Mesenchymal stem cell (in vitro differentiated cells and primary cell): ENCODE results near the gene OSBPL2. TPM values are rescaled to one million over a fixed set of nuclear protein-coding genes. Genes with fewer than 3 reads are reported as not detected.

ENCODE experiments used
- DNase-seq: peaks from one replicate; pipeline ENCODE4 v3.0.0-alpha.2; 2013
- H2AFZ ChIP-seq: one replicate; pipeline ENCODE4 v1.6.1; 2013; ENCODE audit warnings: low read depth, mild to moderate bottlenecking, control low read depth, inconsistent platforms, low read length, moderate library complexity
- H2AK5ac ChIP-seq: 2 replicates; pipeline ENCODE4 v1.6.1; 2013; ENCODE audit warnings: low read length, moderate library complexity, mild to moderate bottlenecking, inconsistent platforms; ENCODE audit not compliant: severe bottlenecking
- H2BK120ac ChIP-seq: one replicate; pipeline ENCODE4 v1.6.1; 2013; ENCODE audit warnings: low read depth, mild to moderate bottlenecking, inconsistent platforms, low read length, moderate library complexity
- H2BK12ac ChIP-seq, 2 experiments: one replicate each; pipeline ENCODE4 v1.6.1; 2013; ENCODE audit warnings: inconsistent platforms in 2 of 2, low read length in 2 of 2, mild to moderate bottlenecking in 2 of 2, moderate library complexity in 2 of 2, control low read depth in 1 of 2
- H2BK15ac ChIP-seq: one replicate; pipeline ENCODE4 v1.6.1; 2013; ENCODE audit warnings: mild to moderate bottlenecking, low read depth, inconsistent platforms; ENCODE audit not compliant: poor library complexity, severe bottlenecking
- H2BK5ac ChIP-seq: 2 replicates; pipeline ENCODE4 v1.6.1; 2013; ENCODE audit warnings: low read depth, mild to moderate bottlenecking, low read length, control low read depth, inconsistent platforms; ENCODE audit not compliant: poor library complexity, severe bottlenecking
- H3K14ac ChIP-seq, 2 experiments: one replicate each; pipeline ENCODE4 v1.6.1; 2013; ENCODE audit warnings: inconsistent platforms in 2 of 2, low read length in 2 of 2, control low read depth in 1 of 2, mild to moderate bottlenecking in 1 of 2, moderate library complexity in 1 of 2
- H3K18ac ChIP-seq, 2 experiments: one replicate each; pipeline ENCODE4 v1.6.1; 2013; ENCODE audit warnings: inconsistent platforms in 2 of 2, low read length in 2 of 2, control low read depth in 1 of 2, low read depth in 1 of 2, mild to moderate bottlenecking in 1 of 2
- H3K23ac ChIP-seq, 2 experiments: one replicate each; pipeline ENCODE4 v1.6.1; 2013; ENCODE audit warnings: inconsistent platforms in 2 of 2, low read length in 2 of 2, mild to moderate bottlenecking in 2 of 2, moderate library complexity in 2 of 2, control low read depth in 1 of 2
- H3K27ac ChIP-seq: 2 replicates; pipeline ENCODE4 v1.5.1; 2013; ENCODE audit warnings: mild to moderate bottlenecking, moderate library complexity, low read length, control low read depth, inconsistent platforms; ENCODE audit not compliant: poor library complexity, severe bottlenecking
- H3K27me3 ChIP-seq, 2 experiments: 2 replicates each; pipeline versions ENCODE4 v1.6.1 to v1.7.0; 2013; ENCODE audit warnings: low read length in 2 of 2, mild to moderate bottlenecking in 2 of 2, moderate library complexity in 2 of 2, control low read depth in 1 of 2, inconsistent platforms in 1 of 2; ENCODE audit not compliant: control insufficient read depth in 1 of 2, insufficient read depth in 1 of 2
- H3K36me3 ChIP-seq, 2 experiments: 2 replicates each; pipeline versions ENCODE4 v1.6.1 to v1.7.0; 2013; ENCODE audit warnings: low read length in 2 of 2, control low read depth in 1 of 2, inconsistent platforms in 1 of 2, low read depth in 1 of 2, mild to moderate bottlenecking in 1 of 2; ENCODE audit not compliant: insufficient read depth in 2 of 2, control insufficient read depth in 1 of 2
- H3K4ac ChIP-seq, 2 experiments: one replicate each; pipeline ENCODE4 v1.6.1; 2013; ENCODE audit warnings: inconsistent platforms in 2 of 2, low read length in 2 of 2, mild to moderate bottlenecking in 2 of 2, moderate library complexity in 2 of 2, control low read depth in 1 of 2, low read depth in 1 of 2
- H3K4me1 ChIP-seq: 2 replicates; pipeline ENCODE4 v1.6.1; 2013; ENCODE audit warnings: low read depth, low read length, control low read depth; ENCODE audit not compliant: control insufficient read depth, insufficient read depth
- H3K4me2 ChIP-seq: 2 replicates; pipeline ENCODE4 v1.6.1; 2013; ENCODE audit warnings: low read length, mild to moderate bottlenecking, inconsistent platforms; ENCODE audit not compliant: poor library complexity, severe bottlenecking
- H3K4me3 ChIP-seq, 2 experiments: 2 replicates each; pipeline versions ENCODE4 v1.5.1 to v1.7.0; 2013; ENCODE audit warnings: low read length in 2 of 2, mild to moderate bottlenecking in 2 of 2, control low read depth in 1 of 2, low read depth in 1 of 2; ENCODE audit not compliant: insufficient read depth in 1 of 2
- H3K79me1 ChIP-seq: replicated peaks from 2 replicates; pipeline ENCODE4 v1.6.1; 2013; ENCODE audit warnings: mild to moderate bottlenecking, control low read depth, low read length, inconsistent platforms; ENCODE audit not compliant: poor library complexity, severe bottlenecking
- H3K9ac ChIP-seq: 2 replicates; pipeline ENCODE4 v1.7.0; 2013; ENCODE audit warnings: mild to moderate bottlenecking, low read length, moderate library complexity
- H3K9me3 ChIP-seq: 2 replicates; pipeline ENCODE4 v1.7.0; 2013; ENCODE audit warnings: mild to moderate bottlenecking, low read length; ENCODE audit not compliant: control insufficient read depth
- H4K8ac ChIP-seq: one replicate; pipeline ENCODE4 v1.6.1; 2013; ENCODE audit warnings: inconsistent platforms, mild to moderate bottlenecking, low read length, moderate library complexity
- H4K91ac ChIP-seq: one replicate; pipeline ENCODE4 v1.6.1; 2013; ENCODE audit warnings: mild to moderate bottlenecking, low read length, inconsistent platforms
- WGBS: methylation state at CpG from one replicate; pipeline ENCODE4 v1.1.7; 2013; ENCODE audit warnings: mixed read lengths; 5-methylcytosine and 5-hydroxymethylcytosine counted together
- polyA plus RNA-seq, 2 experiments: library from polyadenylated mRNA; stranded (reverse); fragments of 200-250 nt; gene quantifications; one replicate each; pipeline ENCODE4 v1.2.3, GENCODE V29; 2013

The OSBPL2 gene
- 22.3 TPM for polyA plus RNA-seq (2013, experiment 1 of 2)
- polyA plus RNA-seq (2013, experiment 2 of 2), result 22.7 TPM

DNA sequence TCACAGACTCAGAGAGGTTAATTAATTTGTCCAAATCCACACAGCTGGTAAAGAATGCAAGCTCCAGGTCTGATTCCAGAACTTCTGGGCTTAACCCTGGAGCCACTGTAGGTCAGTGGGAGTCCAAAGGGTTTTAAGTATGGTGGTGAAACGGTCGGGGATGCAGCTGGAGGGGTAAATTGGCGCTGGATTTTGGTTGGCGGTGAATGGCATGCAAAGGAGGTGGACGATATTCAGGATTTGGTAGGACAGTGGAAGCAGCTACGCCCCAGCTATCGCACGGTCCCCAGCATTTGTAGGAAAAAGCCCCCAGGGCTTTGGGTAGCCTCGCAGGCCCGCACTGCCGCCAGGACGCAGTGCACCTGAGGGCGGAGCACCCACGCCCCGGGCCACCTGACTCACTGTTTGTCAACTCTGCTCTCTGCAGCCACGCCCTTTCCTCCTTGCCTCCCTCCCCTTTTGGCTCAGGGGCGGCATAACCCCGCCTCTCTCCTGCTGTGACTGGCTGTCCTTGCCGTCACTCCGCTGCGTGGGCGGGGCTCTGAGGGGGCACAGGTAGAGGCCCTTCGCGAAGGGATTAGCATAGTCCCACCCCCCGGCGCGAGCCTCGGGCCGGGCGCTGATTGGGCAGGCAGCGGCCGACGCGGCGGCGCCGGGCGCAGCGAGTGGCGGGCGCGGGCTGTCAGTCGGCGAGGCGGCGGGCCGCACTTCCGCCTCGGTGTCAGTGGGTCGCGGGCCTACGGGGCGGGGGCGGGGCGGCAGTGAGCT lies at the start of gene OSBPL2:
Gene OSBPL2 (plus strand): TSS at position 721 of the 768 bp plus-strand sequence. CDS start 17,664 bp downstream, outside the sequence.
- H3K79me1 ChIP-seq, result peaks cover 11% of the 10 kb centered on the region
- peak within 1 kb of the TSS; percentile 97 for H3K4me2 ChIP-seq
- H3K14ac ChIP-seq, result peak within 1 kb of the TSS in 1 of 2 experiments; percentile 85
- H3K27ac ChIP-seq, result peak within 1 kb of the TSS; percentile 16
- H4K8ac ChIP-seq, result peak within 1 kb of the TSS; percentile 80
- H2BK15ac ChIP-seq, result peak within 1 kb of the TSS; percentile 71
- WGBS, result 5% methylated on average over 27 of the region's 55 CpGs
- peak within 1 kb of the TSS in 1 of 2 experiments; percentile 34 for H3K23ac ChIP-seq
- H3K18ac ChIP-seq, result peak within 1 kb of the TSS; percentile 64 to 91
- peak within 1 kb of the TSS; percentile 65 for H2BK120ac ChIP-seq
- H3K4me1 ChIP-seq, result peaks cover 14% of the 10 kb centered on the region
- H3K4ac ChIP-seq, result peak within 1 kb of the TSS in 1 of 2 experiments; percentile 68
- H3K9ac ChIP-seq, result peak within 1 kb of the TSS; percentile 88
- H2BK12ac ChIP-seq, result peak within 1 kb of the TSS in 1 of 2 experiments; percentile 35
- H4K91ac ChIP-seq, result no peak within 1 kb of the TSS
- H2BK5ac ChIP-seq, result no peak within 1 kb of the TSS
- H3K36me3 ChIP-seq, result peaks cover 12 to 21% of the 10 kb centered on the region in 2 experiments
- peak; percentile 97 for DNase-seq
- peaks cover 7% of the 10 kb centered on the region for H3K9me3 ChIP-seq
- H3K27me3 ChIP-seq, result peaks cover 14 to 27% of the 10 kb centered on the region in 2 experiments
- peak within 1 kb of the TSS; percentile 70 for H2AK5ac ChIP-seq
- peak within 1 kb of the TSS; percentile 88 for H2AFZ ChIP-seq
- peak within 1 kb of the TSS; percentile 84 to 93 for H3K4me3 ChIP-seq

GRCh38 chr20:62190639-62191411 lies 47.5 kb upstream of the OSBPL2 start:
- H3K18ac ChIP-seq, result no peak overlapping the region
- 89% methylated on average over 23 of the region's 25 CpGs for WGBS
- H3K9ac ChIP-seq, result no peak overlapping the region
- no peak for DNase-seq
- H3K79me1 ChIP-seq, result peaks cover 36% of the 10 kb centered on the region
- no peaks in the 10 kb centered on the region for H3K9me3 ChIP-seq
- peaks cover 8% of the 10 kb centered on the region for H3K4me1 ChIP-seq
- no peak overlapping the region for H2AK5ac ChIP-seq
- no peak overlapping the region for H3K4ac ChIP-seq
- H2BK5ac ChIP-seq, result no peak overlapping the region
- no peak overlapping the region for H3K14ac ChIP-seq
- no peak overlapping the region for H2AFZ ChIP-seq
- no peak overlapping the region for H2BK12ac ChIP-seq
- no peak overlapping the region for H3K27ac ChIP-seq
- no peak overlapping the region for H4K8ac ChIP-seq
- peaks cover 31 to 38% of the 10 kb centered on the region in 2 experiments for H3K36me3 ChIP-seq
- no peak overlapping the region for H4K91ac ChIP-seq
- H3K27me3 ChIP-seq, result no peaks in the 10 kb centered on the region
- H3K4me2 ChIP-seq, result no peak overlapping the region
- no peak overlapping the region for H3K23ac ChIP-seq
- H3K4me3 ChIP-seq, result peak overlapping the region in 1 of 2 experiments; percentile 1
- H2BK120ac ChIP-seq, result no peak overlapping the region
- no peak overlapping the region for H2BK15ac ChIP-seq

GRCh38 chr20:62191781-62192559 lies 46.4 kb upstream of the OSBPL2 start:
- Histone ChIP-seq H3K4me1 (peaks cover 6% of the 10 kb centered on the region), H3K4me2 (no peak overlapping the region), H3K79me1 (peaks cover 35% of the 10 kb centered on the region), H2AK5ac (no peak overlapping the region), H3K18ac (no peak overlapping the region), H2BK5ac (no peak overlapping the region), H3K36me3 (peaks cover 37 to 42% of the 10 kb centered on the region in 2 experiments), H4K91ac (no peak overlapping the region), H3K14ac (no peak overlapping the region), H3K9me3 (no peaks in the 10 kb centered on the region), H2BK12ac (no peak overlapping the region), H3K27me3 (no peaks in the 10 kb centered on the region), H3K4me3 (no peak overlapping the region), H2BK15ac (no peak overlapping the region), H3K27ac (no peak overlapping the region), H2BK120ac (no peak overlapping the region), H3K4ac (no peak overlapping the region), H3K9ac (no peak overlapping the region), H2AFZ (no peak overlapping the region), H4K8ac (no peak overlapping the region), H3K23ac (no peak overlapping the region)
- no peak for DNase-seq
- 93% methylated on average over 14 of the region's 14 CpGs for WGBS
